ENCODE data around the gene BORCS6. TPM values are rescaled to one million over a fixed set of nuclear protein-coding genes. Genes with fewer than 3 reads are reported as not detected.

BORCS6 gene
- total and polyA plus RNA-seq, 2 of the 13 experiments (the other 11 are each of a cell fraction or from before 2014, with no cell fraction given): 2.0 to 5.1 TPM

GRCh38 chr17:8209907-8210760, 20.2 kb upstream of the BORCS6 start, which contains the start of gene AURKB (continued):
- TF ChIP-seq TRIM22 (IDR thresholded peaks at IDR 0.05): no peak
- no peak for TF ChIP-seq ISX (CRISPR knock-in tag; conservative IDR thresholded peaks at IDR 0.05)
- TF ChIP-seq ZSCAN21 (CRISPR knock-in tag; IDR thresholded peaks at IDR 0.05; ENCODE audit: borderline replicate concordance): peak; percentile 90; the same call in 1 of the 2 replicates
- TF ChIP-seq ZBTB4 (CRISPR knock-in tag; IDR thresholded peaks at IDR 0.05; ENCODE audit: borderline replicate concordance): 0 out of 2 replicates have a peak, but pooled peaks have one; percentile 37
- no peak for TF ChIP-seq ZNF674 (CRISPR knock-in tag; IDR thresholded peaks at IDR 0.05; ENCODE audit: low read depth)
- TF ChIP-seq TFDP2 (CRISPR knock-in tag; IDR thresholded peaks at IDR 0.05): peak; percentile 100
- no peak for TF ChIP-seq PHB2 (IDR thresholded peaks at IDR 0.05; ENCODE audit: partially characterized antibody)
- TF ChIP-seq PAF1 (CRISPR knock-in tag; IDR thresholded peaks at IDR 0.05): no peak
- peak; percentile 100 for TF ChIP-seq ARID4A (CRISPR knock-in tag; IDR thresholded peaks at IDR 0.05; ENCODE audit: borderline replicate concordance)
- TF ChIP-seq CAMTA2 (CRISPR knock-in tag; IDR thresholded peaks at IDR 0.05; ENCODE audit: borderline replicate concordance): no peak
- no peak for TF ChIP-seq SRSF4 (IDR thresholded peaks at IDR 0.05; ENCODE audit: low read depth, low read length, poor library complexity, severe bottlenecking)
- TF ChIP-seq U2AF1 (optimal IDR thresholded peaks at IDR 0.05; ENCODE audit: low read depth, low read length): peak; percentile 47
- no peak for TF ChIP-seq FOXA1 (IDR thresholded peaks at IDR 0.05)
- TF ChIP-seq FOXA1 (CRISPR knock-in tag; IDR thresholded peaks at IDR 0.05): no peak
- no peak for TF ChIP-seq FOXA3 (CRISPR knock-in tag; IDR thresholded peaks at IDR 0.05)
- TF ChIP-seq DBP (CRISPR knock-in tag; IDR thresholded peaks at IDR 0.05; ENCODE audit: not compliant biosample characterization): no peak
- TF ChIP-seq RBAK (CRISPR knock-in tag; IDR thresholded peaks at IDR 0.05): no peak
- peak; percentile 90 for TF ChIP-seq CENPT (CRISPR knock-in tag; IDR thresholded peaks at IDR 0.05; ENCODE audit: low read depth)

All from HepG2 (cell line).